ENCODE data around the gene TAT. TPM values are rescaled to one million over a fixed set of nuclear protein-coding genes. Genes with fewer than 3 reads are reported as not detected.
"Not testable (repeated sequence)": the region's sequence is repeated elsewhere in the genome, so short reads cannot be mapped to it uniquely, and the experiment has no call there.

The TAT gene
- total and polyA plus RNA-seq, 2 donors from 2014 or later: not detected

DNA sequence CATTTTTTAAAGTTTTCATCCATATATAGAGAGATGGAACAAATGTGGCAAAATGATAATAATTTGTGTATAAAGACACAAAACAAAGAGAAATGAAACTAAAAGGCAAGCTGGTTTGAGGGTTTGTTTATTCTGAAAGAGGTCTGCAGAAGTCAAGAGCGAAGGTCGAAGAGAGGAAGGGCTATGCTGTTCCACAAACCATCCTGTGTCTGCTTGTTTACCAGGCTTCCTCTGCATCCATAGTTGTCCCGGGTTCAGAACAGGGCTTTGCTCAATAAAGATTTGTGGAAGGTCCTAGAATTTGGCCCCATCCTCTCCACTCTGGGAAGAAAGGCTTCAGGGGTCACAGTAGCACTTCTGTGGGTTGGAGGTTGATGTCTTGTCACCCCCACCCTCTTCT lies 46.7 kb upstream of the TAT start:
- H3K27ac ChIP-seq (ENCODE audit: low read depth in 2 of 2, low read length in 2 of 2): no peak overlapping the region
- TF ChIP-seq, protein P1, sequence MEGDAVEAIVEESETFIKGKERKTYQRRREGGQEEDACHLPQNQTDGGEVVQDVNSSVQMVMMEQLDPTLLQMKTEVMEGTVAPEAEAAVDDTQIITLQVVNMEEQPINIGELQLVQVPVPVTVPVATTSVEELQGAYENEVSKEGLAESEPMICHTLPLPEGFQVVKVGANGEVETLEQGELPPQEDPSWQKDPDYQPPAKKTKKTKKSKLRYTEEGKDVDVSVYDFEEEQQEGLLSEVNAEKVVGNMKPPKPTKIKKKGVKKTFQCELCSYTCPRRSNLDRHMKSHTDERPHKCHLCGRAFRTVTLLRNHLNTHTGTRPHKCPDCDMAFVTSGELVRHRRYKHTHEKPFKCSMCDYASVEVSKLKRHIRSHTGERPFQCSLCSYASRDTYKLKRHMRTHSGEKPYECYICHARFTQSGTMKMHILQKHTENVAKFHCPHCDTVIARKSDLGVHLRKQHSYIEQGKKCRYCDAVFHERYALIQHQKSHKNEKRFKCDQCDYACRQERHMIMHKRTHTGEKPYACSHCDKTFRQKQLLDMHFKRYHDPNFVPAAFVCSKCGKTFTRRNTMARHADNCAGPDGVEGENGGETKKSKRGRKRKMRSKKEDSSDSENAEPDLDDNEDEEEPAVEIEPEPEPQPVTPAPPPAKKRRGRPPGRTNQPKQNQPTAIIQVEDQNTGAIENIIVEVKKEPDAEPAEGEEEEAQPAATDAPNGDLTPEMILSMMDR (IDR thresholded peaks at IDR 0.05; ENCODE audit: borderline replicate concordance, extremely low read depth, insufficient read depth): no peak
- intact Hi-C loops (cut with DNase I): no loop called here
- H3K9me3 ChIP-seq (ENCODE audit: control insufficient read depth in 2 of 3, insufficient read depth in 1 of 3, low read length in 3 of 3): no peaks in the 10 kb centered on the region
- H3K27me3 ChIP-seq (ENCODE audit: control insufficient read depth, insufficient read depth, low read length): peaks cover 3% of the 10 kb centered on the region
- DNase-seq (no peak), FAIRE-seq (no peak)
- H3K4me1 ChIP-seq (ENCODE audit: control insufficient read depth in 2 of 3, insufficient read depth in 2 of 3, low read depth in 1 of 3, low read length in 3 of 3): peaks cover 0 to 4% (median 0%) of the 10 kb centered on the region in 3 donors
- no peak overlapping the region for H3K9ac ChIP-seq (ENCODE audit: low read length in 3 of 3)
- no peak overlapping the region for H3K4me3 ChIP-seq (ENCODE audit: low read length in 3 of 3)
- H3K36me3 ChIP-seq (ENCODE audit: control insufficient read depth in 2 of 3, insufficient read depth in 3 of 3, low read length in 3 of 3): no peaks in the 10 kb centered on the region

DNA sequence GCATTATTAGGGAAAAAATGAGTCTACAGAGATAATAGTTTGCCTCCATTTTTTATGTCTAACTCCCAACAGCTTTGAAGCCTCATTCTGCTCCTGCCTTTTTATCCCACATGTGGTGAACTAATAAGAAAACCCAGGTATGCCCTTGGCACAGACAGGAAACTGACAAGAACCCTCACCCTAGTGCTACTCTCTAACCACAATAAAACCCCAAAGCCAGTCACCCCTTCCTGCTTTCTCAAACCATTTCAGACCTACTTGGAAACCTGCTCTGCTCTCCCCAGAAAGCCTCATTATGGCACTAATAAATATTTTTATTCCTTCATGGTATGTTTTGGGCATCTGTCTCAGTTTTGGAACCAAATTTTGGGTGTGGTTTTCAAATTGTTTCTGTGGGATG lies 45.2 kb upstream of the TAT start:
- Histone ChIP-seq H3K9me3 (ENCODE audit: control insufficient read depth in 2 of 3, insufficient read depth in 1 of 3, low read length in 3 of 3) (no peaks in the 10 kb centered on the region), H3K4me1 (ENCODE audit: control insufficient read depth in 2 of 3, insufficient read depth in 2 of 3, low read depth in 1 of 3, low read length in 3 of 3) (no peaks in the 10 kb centered on the region), H3K4me3 (ENCODE audit: low read length in 3 of 3) (no peak overlapping the region), H3K9ac (ENCODE audit: low read length in 3 of 3) (no peak overlapping the region), H3K36me3 (ENCODE audit: control insufficient read depth in 2 of 3, insufficient read depth in 3 of 3, low read length in 3 of 3) (no peaks in the 10 kb centered on the region), H3K27me3 (ENCODE audit: control insufficient read depth, insufficient read depth, low read length) (no peaks in the 10 kb centered on the region), H3K27ac (ENCODE audit: low read depth in 2 of 2, low read length in 2 of 2) (no peak overlapping the region)
- no peak for FAIRE-seq
- intact Hi-C loops (cut with DNase I): no loop called here
- no peak for DNase-seq
- TF ChIP-seq, protein P1 (IDR thresholded peaks at IDR 0.05; ENCODE audit: borderline replicate concordance, extremely low read depth, insufficient read depth): no peak

DNA sequence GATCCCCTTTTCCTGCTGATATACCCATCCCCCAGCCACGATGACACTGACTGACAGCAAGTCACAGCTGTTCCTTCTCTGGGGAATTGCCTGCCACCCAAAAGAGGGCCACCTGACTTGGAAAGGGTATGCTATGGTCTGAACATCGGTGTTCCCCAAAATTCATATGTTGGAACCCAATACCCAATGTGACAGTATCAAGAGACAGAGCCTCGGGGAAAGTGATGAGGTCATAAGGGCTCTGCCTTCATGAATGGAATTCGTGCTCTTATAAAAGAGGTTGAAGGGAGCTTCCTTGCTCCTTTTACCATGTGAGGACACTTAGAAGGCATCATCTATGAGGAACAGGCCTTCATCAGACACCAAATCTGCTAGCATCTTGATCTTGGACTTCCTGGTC lies 41.5 kb upstream of the TAT start:
- no peaks in the 10 kb centered on the region for H3K27me3 ChIP-seq (ENCODE audit: control insufficient read depth, insufficient read depth, low read length)
- no peak overlapping the region for H3K9ac ChIP-seq (ENCODE audit: low read length in 3 of 3)
- DNase-seq (no peak), FAIRE-seq (no peak)
- H3K4me1 ChIP-seq (ENCODE audit: control insufficient read depth in 2 of 3, insufficient read depth in 2 of 3, low read depth in 1 of 3, low read length in 3 of 3): no peaks in the 10 kb centered on the region
- no peaks in the 10 kb centered on the region for H3K36me3 ChIP-seq (ENCODE audit: control insufficient read depth in 2 of 3, insufficient read depth in 3 of 3, low read length in 3 of 3)
- TF ChIP-seq, protein P1 (IDR thresholded peaks at IDR 0.05; ENCODE audit: borderline replicate concordance, extremely low read depth, insufficient read depth): no peak
- intact Hi-C loops (cut with DNase I): no loop called here
- no peaks in the 10 kb centered on the region for H3K9me3 ChIP-seq (ENCODE audit: control insufficient read depth in 2 of 3, insufficient read depth in 1 of 3, low read length in 3 of 3)
- no peak overlapping the region for H3K27ac ChIP-seq (ENCODE audit: low read depth in 2 of 2, low read length in 2 of 2)
- no peak overlapping the region for H3K4me3 ChIP-seq (ENCODE audit: low read length in 3 of 3)

DNA sequence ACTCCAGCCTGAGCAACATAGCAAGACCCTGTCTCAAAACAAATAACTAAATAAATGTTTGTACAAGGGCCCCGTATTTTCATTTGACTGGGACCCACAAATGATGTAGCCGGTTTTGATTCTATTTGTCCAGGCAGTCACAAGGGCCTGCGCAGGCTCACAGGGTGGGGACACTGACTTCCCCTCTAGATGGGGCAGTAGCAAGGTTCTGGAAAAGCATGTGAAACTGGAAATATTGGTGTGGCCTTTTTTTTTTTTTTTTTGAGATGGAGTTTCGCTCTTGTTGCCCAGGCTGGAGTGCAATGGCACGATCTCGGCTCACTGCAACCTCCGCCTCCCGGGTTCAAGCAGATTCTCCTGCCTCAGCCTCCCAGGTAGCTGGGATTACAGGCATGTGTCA lies 38.1 kb upstream of the TAT start:
- FAIRE-seq; H3K36me3 ChIP-seq (ENCODE audit: control insufficient read depth in 2 of 3, insufficient read depth in 3 of 3, low read length in 3 of 3); DNase-seq; H3K4me3 ChIP-seq (ENCODE audit: low read length in 3 of 3); H3K27ac ChIP-seq (ENCODE audit: low read depth in 2 of 2, low read length in 2 of 2); H3K4me1 ChIP-seq (ENCODE audit: control insufficient read depth in 2 of 3, insufficient read depth in 2 of 3, low read depth in 1 of 3, low read length in 3 of 3); H3K9ac ChIP-seq (ENCODE audit: low read length in 3 of 3); H3K9me3 ChIP-seq (ENCODE audit: control insufficient read depth in 2 of 3, insufficient read depth in 1 of 3, low read length in 3 of 3); H3K27me3 ChIP-seq (ENCODE audit: control insufficient read depth, insufficient read depth, low read length): not testable (repeated sequence)
- intact Hi-C loops (cut with DNase I): loop anchor here (5.0 kb wide), 1 partner anchor 203 kb away; no protein-coding TSS in a partner anchor

Data from kidney (tissue), 14 donors.